ENCODE results near the gene KCND2.
"Not testable (repeated sequence)": the region's sequence is repeated elsewhere in the genome, so short reads cannot be mapped to it uniquely, and the experiment has no call there.

The KCND2 gene

DNA sequence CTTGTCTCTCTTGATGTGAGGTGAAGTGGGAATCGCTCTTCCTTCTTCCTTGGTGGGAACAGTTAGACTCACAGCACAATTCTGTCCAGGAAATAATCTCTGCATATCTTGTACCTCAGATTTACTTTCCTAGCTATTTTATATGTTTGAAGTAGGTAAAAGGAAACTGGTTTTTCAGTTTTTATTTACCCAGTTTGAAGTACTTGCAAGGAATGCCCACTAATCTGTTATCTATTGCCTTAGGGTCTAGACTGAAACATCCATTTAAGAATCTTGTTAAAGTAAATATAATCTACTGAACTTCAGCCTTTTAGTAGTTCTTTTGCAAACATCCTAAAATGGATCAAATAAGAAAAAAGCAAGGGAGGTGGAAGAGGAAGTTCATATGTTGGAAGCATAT is 229.8 kb downstream of the KCND2 start:
- DNase-seq: no peak

DNA sequence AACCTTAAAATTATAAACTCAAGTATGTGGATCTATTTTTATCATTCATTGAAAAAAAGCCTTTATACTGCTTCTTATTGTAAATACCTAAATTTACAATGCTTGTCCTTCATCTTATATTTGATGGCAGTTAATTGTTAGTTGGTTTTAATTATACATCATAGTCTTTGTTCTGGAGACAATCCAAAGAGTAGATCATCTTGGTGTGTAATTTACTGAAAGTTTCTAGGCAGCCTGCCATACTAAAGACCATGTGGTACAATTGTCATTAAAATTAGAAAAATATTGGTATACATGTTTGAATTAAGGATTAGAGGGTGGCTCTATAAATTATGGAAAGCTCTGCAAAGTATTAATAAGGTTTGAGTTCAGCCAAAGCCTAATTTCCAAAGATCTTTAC is 231.4 kb downstream of the KCND2 start:
- DNase-seq: no peak

DNA sequence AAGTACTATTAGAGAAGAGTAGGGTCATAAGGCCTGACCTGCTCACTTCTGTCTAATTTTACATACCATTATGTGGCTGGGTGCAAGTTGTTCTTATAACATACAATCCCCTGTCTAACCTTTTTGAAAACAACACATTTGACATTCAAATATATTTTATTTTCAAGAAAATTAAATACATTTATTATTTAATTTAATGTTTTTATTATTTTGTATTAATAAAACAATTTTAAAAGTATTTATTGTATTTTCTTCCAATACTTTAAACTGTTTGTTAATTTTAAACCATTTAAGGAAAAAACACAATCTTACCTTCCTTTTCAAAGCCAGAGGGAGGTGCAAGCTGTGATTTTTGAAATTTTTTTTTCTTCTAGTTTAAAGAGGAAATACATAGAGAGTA is 232.8 kb downstream of the KCND2 start:
- no peak for DNase-seq

DNA sequence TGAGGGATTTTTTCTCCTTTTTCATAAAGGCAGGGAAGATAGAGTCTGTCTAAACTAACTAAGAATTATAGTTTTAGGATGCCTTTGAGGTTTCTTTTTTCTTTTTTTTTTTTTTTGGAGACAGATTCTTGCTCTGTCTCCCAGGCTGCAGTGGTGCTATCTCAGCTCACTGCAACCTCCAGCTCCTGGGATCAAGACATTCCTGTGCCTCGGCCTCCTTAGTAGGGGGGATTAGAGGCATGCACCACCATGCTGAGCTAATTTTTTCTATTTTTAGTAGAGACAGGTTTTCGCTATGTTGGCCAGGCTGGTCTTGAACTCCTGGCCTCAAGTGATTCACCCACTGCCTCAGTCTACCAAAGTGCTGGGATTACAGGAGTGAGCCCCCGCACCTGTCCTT is 239.7 kb downstream of the KCND2 start:
- DNase-seq: no peak

DNA sequence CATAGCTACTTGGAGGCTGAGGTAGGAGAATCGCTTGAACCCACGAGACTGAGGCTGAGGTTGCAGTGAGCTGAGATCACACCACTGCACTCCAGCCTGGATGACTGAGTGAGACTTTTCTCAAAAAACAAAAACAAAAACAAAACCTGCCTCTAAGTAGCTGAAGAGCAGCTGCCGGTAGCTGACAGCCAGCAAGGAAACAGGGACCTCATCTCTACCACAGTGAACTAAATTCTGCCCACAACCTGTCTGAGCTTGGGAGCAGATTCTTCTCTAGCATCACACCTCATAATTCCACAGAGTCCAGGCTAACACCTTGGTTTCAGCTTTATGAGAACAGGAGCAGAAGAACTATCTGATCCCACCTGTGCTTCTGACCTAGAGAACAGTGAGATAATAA is 246.2 kb downstream of the KCND2 start:
- DNase-seq: no peak

DNA sequence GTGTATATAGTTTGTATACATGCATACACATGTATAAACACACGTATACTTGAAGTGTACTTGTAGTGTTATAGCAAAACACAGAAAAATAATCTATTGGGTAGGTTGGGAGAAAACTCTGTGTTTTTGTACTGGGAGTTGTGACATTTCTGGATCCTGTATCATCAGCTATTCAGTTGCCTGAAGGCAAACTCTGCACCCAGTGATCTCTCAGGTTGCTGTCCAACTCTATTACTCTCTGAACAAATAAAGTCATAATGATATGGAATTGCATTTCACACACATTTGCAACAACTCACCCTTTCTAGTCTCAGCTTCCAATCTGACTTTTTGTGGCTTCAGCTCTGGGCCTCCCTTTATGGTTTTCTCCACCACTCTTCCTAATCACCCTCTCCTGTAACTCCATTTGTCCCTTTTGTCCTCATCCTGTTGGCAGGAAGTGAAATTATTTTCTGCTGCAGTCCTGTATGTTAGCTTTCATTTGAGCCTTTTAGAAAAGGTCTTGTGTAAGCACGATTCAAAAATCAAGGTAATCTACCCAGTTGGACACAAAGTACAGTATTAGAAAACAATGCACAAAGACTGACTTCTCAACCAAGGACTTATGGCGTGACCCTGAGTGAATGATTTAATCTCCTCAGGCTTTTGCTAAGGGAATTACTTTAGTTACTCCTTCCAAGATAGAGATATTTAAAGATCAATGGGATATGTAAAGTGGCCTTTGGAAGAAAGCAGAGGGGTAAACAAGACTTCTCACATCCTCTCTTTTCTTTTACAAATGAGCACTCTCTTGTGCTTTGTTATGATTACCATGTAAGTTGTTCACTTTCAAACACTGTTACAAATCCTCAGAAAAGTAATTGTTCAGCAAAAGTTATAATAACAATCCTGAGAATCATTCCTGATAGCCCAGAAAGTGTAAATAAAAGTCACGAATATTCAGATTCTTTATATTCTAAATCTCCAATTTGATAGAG is 249.1 kb downstream of the KCND2 start:
- no peak for DNase-seq

DNA sequence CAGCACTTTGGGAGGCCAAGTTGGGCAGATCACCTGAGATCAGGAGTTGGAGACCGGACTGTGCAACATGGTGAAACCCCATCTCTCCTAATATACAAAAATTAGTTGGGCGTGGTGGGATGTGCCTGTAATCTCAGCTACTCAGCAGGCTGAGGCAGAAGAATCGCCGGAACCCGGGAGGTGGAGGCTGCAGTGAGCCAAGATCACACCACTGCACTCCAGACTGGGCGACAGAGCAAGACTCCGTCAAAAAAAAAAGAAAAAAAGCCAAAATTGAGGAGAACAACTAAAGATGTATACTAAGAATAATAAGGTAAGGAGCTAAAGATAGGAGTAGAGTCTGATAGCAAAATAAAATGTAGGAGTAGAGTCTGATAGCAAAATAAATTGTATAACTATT is 251.0 kb downstream of the KCND2 start:
- no peak for DNase-seq

DNA sequence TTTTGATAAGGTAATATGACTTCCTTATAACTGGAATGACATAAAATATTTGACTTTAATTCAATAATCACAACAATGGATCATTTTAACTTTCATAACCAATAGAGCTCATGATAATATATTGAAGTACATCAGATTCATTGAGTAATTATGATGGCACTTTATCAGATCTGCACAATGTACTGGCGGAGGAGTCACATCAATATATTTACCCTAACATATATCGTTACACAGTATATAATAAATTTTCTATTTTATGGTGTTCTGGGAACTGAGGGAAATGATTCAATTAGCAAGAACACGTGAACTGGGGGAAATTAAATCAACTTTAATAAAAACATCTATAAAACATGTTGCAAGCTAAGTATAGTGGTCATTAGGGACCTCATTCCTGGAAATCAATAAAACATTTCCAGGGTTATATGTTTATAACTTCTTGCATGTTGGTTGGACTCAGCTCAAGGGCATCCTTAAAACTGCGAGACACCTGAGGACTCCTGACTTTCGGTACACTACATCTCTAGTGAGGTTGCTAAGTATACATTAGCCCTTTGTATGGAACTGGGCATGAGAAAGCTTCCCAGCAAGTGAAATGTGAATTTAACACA is 254.0 kb downstream of the KCND2 start:
- no peak for DNase-seq

DNA sequence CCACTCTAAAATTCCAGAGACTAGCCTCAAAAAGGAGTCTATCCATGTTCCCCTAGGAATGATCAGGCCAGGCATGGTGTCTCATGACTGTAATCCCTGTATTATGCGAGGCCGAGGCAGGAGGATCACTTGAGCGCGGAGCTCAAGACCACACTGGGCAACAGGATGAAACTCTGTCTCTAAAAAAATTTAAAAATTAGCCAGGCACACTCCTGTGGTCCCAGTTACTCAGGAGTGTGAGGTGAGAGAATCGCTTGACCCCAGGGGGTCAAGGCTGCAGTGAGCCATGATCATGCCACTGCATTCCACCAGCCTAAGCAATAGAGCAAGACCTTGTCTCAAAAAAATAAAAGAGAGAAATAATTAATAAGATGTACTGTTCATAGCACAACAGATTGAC is 256.8 kb downstream of the KCND2 start:
- DNase-seq: no peak

DNA sequence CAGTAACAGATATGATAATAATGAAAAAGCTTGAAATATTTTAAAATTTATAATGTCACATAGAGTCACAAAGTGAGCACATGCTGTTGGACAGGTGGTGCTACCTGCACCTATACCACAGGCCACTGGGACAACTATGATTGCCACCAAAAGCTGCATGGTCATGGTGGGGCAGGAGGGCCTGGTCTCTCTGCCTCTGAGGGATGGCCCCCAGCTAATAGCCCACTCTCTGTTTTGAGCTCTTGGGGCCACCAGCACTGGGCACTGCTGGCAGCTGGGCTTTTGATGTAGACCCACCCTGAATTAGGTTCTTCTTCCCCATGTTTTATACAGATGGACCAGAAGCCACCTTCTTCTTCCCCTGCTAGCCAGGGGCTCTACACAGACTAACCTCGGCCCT is 265.4 kb downstream of the KCND2 start:
- no peak for DNase-seq

DNA sequence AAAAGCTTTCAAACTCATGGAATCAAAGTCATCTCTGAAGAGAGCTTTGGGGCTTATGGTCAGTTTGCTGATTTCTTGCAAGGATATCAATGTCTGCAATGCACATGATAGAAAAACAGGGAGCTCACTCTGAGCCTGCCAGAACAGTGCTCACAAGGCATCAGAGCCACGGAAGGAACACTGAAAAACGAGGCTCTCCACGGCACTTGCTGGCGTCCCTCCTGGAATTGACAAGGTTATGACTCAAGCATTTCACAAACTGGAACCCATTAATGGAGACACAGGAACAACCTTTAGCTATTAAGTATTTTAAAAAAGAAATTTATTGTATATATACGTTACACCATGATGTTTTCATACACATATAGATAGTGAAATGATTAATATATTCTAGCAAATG is 266.3 kb downstream of the KCND2 start:
- DNase-seq: no peak

DNA sequence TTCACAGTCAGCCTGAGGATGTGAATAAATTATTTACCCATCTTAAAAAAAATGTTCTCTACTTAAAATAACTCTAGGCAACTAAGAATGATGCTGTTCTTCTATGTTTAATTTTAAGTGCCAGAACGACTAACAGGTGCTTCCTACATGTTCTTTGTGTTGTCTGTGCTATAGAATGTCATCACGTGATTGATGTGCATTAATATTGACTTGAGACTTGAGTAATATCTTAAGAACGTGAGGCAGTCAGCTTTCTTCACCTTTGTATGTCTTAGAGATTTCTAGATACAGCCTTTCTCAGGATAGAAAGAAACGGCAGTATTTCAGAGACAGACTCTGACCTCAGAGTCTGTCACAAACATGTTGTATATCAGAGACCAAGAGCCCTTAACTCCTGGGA is 274.6 kb downstream of the KCND2 start:
- DNase-seq: no peak

DNA sequence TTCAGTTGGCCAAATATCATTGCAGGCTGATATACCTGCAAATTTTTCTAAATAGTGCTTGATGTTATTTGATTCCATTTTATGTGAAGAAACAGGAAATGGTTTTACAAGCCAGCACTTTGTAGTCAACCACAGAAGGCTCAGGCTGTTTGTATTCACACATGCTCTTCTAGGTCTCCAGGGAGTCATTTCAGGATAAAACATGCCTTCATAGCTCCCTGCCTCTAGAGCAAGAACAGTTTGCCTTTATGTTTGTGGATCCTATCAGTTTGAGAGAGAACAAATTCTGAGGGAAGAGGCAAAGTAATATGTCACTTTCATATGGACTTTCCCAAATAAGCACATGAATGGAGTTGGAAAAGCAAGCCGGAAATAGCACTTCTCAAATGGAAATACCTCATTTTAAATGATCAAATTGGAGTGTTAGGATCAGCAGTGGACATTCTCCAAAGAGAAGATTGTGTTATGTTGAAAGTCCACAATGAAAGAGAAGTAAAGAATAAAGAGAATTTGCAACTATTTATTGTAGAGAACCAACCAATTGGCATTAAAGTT is 277.6 kb downstream of the KCND2 start:
- no peak for DNase-seq

DNA sequence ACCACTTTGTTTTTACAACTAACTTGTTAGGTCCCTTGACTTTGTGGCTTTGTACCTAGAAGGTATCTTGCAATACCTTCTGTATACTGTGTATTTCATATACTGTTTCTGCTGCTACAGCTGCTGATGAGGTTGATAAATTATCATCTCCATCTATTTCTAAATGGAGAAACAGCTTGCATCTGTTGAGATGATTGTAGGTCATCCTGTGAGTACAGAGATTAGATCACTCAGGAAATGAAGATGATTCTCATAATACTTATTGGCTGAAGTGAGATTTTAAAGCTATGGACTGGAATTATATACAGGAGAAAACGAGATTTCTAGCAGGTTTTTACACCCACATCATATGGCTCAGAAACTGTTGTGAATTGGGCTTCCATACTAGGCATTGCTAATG is 280.5 kb downstream of the KCND2 start:
- no peak for DNase-seq

DNA sequence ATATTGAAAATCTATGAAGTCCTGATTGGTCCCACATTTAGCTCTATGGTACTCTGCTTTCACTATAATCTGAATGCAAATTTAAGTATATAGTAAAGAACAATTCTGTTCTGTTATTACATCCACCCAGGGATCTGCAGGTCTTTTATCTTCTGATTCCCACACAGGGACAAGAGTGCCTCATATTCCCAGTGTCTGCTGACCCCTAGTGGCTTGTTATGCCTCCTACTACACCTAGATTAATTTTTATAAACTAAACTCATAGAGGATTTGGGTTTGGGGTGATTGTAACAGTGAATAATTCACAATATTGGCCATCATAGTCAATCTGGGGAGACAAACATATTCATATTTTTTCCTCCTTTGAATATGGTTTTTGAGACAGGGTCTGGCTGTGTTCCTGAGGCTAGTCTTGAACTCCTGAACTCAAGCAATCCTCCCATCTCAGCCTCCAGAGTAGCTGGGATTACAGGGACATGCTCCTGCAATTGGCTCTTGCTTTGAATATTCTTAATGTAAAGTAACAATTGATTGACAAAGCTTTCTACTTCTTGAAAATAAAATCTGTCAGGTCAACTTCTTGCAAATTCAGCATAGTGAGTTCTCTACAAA is 282.1 kb downstream of the KCND2 start:
- DNase-seq: peak; percentile 5

DNA sequence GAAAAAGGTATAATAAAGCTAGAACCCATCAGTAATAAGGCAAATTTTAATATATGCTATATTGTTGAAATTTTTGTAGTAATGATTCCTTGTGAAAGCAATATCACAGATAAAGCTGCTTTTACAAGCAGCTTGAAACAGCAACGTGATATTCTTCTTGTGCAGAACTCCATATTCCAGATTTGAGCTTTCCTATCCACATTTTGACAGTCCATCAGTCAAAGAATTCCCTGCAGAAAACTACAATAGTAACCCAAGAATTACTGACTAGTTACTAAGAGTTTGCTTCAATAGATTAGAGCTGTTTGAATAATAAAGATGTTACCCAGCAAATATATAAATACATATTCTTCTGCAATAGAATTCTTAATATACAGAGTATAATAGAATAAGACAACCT is 291.2 kb downstream of the KCND2 start:
- DNase-seq: no peak

DNA sequence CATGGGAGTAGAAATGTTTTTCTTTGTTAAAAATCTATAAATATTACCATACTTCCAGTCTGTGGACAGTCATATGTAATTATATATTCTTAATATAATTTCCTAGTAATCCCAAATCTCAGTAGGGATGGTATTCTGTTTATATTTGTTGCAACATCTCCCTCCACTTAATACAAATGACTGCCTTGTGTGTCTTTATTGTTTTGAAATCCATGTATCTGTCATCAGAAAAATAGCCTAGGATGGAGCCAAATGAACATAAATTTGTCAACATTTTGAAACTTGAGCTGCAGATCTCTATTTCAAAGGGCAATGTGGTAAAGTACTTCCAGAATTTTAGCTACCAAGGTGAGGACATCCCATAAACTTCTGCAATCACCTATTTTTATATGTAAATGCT is 294.2 kb downstream of the KCND2 start:
- no peak for DNase-seq

DNA sequence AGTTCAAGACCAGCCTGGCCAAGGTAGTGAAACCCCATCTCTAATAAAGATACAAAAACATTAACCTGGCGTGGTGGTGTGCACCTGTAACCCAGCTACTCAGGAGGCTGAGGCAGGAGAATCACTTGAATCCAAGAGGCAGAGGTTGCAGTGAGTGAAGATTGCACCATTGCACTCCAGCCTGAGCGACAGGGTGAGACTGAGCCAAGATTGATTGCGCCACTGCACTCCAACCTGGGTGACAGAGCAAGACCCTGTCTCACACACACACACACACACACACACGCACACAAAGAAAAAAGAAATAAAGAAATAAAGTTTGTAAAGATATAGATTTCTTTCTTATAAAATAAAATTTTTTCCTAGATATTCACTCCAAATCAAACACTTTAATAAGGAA is 305.7 kb downstream of the KCND2 start:
- DNase-seq: not testable (repeated sequence)

DNA sequence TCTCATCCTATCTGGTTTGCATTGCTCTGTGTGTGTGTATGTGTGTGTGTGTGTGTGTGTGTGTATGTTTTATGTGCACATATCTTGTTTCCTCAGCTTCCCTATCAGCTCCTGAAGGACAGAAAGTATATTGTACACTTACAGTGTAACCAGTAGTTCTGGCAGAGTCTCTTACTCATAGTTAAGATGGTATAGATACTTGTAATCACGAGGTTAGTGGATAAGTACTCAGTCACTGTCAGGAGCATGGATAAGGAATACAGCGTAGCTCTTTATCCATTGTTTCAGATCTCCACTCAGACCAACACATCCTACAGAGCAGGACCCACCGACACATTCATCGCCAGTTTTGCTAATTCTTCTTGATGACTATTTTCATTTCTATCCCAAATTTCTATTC is 309.9 kb downstream of the KCND2 start:
- no peak for DNase-seq

DNA sequence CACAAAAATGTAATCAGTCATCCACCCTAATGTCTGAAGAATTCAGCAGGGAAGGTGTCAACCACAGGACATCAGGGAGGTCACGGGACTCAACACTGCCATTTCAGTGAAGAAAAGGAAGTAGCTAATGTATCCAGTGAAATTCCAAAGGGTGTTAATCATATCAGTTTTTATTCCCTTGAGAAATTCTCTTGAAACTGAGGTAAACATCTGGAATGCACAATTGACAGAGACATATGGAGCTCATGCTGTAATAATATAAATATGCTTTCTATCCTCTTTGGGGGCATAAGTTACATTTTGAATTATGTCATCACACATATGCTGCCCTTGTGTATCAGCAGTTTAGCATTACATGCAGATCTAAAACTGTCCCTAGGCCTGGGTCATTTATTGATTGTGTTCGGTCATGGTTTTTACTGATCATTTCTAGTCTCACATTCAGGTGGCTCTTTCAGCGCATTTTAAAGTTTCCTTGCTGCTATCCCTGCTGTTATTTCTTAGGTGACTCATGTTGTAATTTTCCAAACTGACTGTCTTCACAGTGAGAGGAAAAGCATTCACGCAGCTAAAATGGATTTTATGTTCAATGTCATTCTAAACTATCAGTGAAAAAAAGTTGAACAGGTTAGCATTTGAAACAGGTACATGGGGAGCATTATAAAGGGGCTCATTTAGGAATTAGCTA is 311.1 kb downstream of the KCND2 start:
- DNase-seq: no peak

DNA sequence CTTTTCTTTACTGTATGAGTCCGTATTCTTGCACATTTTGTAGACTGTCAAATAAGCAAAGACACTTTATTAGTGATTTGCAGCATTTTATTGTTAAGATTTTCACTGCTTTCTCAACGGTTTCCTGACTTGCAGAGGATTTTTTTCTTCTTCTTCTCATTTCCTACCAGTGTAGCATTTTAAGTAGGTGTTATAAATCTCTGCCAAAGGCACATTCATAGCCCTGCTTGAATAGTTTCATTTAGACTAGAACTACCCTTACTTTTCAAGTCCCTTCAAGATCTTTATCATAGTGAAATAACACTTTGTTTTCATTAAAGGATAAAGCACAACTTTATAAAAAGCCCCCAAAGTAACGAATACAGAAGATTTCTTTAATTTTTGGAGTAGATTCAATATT is 313.6 kb downstream of the KCND2 start:
- no peak for DNase-seq

DNA sequence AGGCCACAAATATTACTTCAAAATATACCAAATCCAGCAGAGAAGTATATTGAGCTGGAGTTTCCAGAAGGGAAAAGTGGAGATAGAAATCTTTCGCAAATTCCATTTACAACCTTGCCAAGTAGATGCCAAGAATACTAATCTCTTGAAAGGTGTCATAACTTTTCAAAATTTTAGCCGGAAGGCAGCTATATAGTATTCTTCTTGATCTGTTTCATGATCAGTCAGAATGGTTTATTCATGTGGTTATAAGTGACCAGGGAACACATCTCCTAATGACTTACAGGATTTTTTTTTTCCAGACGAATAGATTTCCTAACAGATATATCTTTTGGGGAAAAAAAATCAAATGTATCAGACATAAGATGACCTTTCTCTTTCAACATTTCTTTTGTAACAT is 314.3 kb downstream of the KCND2 start:
- no peak for DNase-seq

DNA sequence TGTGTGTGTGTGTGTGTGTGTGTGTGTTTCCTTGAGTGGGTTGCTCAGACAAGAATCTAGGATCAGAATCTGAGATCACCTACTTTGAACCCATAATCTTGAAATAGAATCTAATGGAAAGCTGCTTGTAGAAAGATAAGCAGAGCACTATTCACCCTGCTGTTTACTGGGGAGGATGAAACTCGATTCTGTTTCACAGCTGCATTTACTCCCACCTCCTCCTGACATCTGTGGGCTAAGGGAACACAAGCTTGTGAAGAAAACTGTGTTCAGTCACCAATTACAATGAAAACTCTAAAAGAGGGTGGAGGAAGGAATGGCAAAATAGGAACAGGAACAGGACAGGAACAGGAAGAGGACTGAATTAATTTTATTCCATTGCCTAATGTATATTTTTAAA is 315.4 kb downstream of the KCND2 start:
- no peak for DNase-seq
